Right lobe of liver (tissue), 6 donors: Measurements from ENCODE around the gene TEX36. TPM values are rescaled to one million over a fixed set of nuclear protein-coding genes. Genes with fewer than 3 reads are reported as not detected.
"Not testable (repeated sequence)": the region's sequence is repeated elsewhere in the genome, so short reads cannot be mapped to it uniquely, and the experiment has no call there.

Experiments used
- ATAC-seq, 4 donors: fragments of 200-7000 bp; cut with Tn5 transposase; one replicate each; pipeline ENCODE4 v1.9.1; 2020; ENCODE audit warnings: mild to moderate bottlenecking in 4 of 4, moderate library complexity in 4 of 4
- DNase-seq, 3 donors: peaks; one replicate each; pipeline ENCODE4 v3.0.0-alpha.2; 2020
- H3K27ac ChIP-seq, 3 donors: fragments of 200-600 bp; one replicate each; pipeline ENCODE4 v1.8.0; 2022
- H3K27me3 ChIP-seq, 2 donors: fragments of 200-600 bp; one replicate each; pipeline ENCODE4 v1.8.0; 2022
- H3K36me3 ChIP-seq, 4 donors: fragments of 200-600 bp; sonication (generic) in 1 of 4; one replicate each; pipeline versions ENCODE4 v1.5.1 to v1.8.0; 2017 to 2022; ENCODE audit warnings: control low read depth in 1 of 4
- H3K4me1 ChIP-seq, 4 donors: fragments of 200-600 bp; sonication (generic) in 1 of 4; one replicate each; pipeline versions ENCODE4 v1.5.1 to v1.8.0; 2017 to 2022; ENCODE audit warnings: control low read depth in 1 of 4
- H3K4me3 ChIP-seq, 3 donors: fragments of 200-600 bp; one replicate each; pipeline ENCODE4 v1.8.0; 2022
- H3K9me3 ChIP-seq, 4 donors: fragments of 200-600 bp; sonication (generic) in 1 of 4; one replicate each; pipeline versions ENCODE4 v1.5.1 to v1.8.0; 2017 to 2022; ENCODE audit warnings: control low read depth in 1 of 4
- POLR2A ChIP-seq: fragments of 450-650 bp; IDR thresholded peaks from one replicate; pipeline ENCODE4 v1.6.1; 2017; ENCODE audit warnings: antibody characterized with exemption, mild to moderate bottlenecking
- WGBS: methylation state at CpG from one replicate; pipeline ENCODE4 v1.1.6; 2018; ENCODE audit warnings: low coverage, low lambda C conversion rate; ENCODE audit not compliant: insufficient coverage; ENCODE audit errors: missing lambda C conversion rate; 5-methylcytosine and 5-hydroxymethylcytosine counted together
- intact Hi-C, 2 donors: fragments of 100-400 bp; cut with DNase I; formaldehyde crosslinking; loops; one replicate each; pipeline versions ENCODE4 v1.11.2 to v1.14.1; 2022
- total RNA-seq, 6 experiments: library from RNA; depleted of rRNA in 2 of 6; stranded (reverse); fragments of >200 nt in 2 of 6; fragmentation: NEBNext Ultra II Directional in 3 of 6; extraction: Animal tissue kit (Norgen Biotek cat#: 25700) in 3 of 6; gene quantifications; one replicate each; pipeline versions ENCODE4 v1.1.0 to v1.2.4, GENCODE V29; 2016 to 2023
- TF ChIP-seq, protein P1 (sequence below), 4 donors: fragments of 200-600 bp in 3 of 4; fragments of 450-650 bp in 1 of 4; IDR thresholded peaks; one replicate each; pipeline versions ENCODE4 v1.5.1 to v1.8.0; 2016 to 2022; ENCODE audit warnings: antibody characterized with exemption in 4 of 4, mild to moderate bottlenecking in 2 of 4
- donor health status: DM: no; HTN: yes; CAD: no.
- donor health status: DM: no; HTN: no; CAD: no.
- donor health status: DM: no; HTN: no; CAD: no.
- donor health status: DM: no; HTN: yes; CAD: no.
- donor health status: DM: no; HTN: yes; CAD: no.

The TEX36 gene
- total RNA-seq, 6 experiments from 2014 or later: not detected

DNA sequence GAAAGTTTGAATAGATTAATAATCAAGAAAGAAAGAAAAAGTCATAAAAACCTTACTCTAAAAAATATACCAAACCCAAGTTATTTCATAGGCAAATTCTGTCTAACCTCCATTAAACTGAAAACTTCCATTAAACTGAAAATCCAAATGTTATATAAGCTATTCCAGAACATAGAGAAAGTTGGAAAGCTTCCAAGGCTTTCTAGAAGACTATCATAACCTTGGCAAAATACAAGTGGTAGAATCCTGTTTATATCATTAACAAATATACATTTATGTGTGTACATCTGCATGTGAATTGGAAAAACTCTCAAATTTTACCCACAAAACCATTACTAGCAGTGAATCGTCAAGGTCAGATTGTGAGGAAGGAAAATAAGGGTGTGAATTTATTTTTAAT is 23.9 kb downstream of the TEX36 start:
- WGBS: 78% methylated on average over 1 of the region's 1 CpG
- H3K4me1 ChIP-seq: no peaks in the 10 kb centered on the region
- intact Hi-C loops: no loop called here
- no peak overlapping the region for H3K27ac ChIP-seq
- H3K36me3 ChIP-seq: no peaks in the 10 kb centered on the region
- no peak for ATAC-seq
- TF ChIP-seq, protein P1, sequence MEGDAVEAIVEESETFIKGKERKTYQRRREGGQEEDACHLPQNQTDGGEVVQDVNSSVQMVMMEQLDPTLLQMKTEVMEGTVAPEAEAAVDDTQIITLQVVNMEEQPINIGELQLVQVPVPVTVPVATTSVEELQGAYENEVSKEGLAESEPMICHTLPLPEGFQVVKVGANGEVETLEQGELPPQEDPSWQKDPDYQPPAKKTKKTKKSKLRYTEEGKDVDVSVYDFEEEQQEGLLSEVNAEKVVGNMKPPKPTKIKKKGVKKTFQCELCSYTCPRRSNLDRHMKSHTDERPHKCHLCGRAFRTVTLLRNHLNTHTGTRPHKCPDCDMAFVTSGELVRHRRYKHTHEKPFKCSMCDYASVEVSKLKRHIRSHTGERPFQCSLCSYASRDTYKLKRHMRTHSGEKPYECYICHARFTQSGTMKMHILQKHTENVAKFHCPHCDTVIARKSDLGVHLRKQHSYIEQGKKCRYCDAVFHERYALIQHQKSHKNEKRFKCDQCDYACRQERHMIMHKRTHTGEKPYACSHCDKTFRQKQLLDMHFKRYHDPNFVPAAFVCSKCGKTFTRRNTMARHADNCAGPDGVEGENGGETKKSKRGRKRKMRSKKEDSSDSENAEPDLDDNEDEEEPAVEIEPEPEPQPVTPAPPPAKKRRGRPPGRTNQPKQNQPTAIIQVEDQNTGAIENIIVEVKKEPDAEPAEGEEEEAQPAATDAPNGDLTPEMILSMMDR (IDR thresholded peaks at IDR 0.05): no peak
- no peaks in the 10 kb centered on the region for H3K9me3 ChIP-seq
- no peak for DNase-seq
- peaks cover 0 to 10% of the 10 kb centered on the region in 2 donors for H3K27me3 ChIP-seq
- no peak overlapping the region for H3K4me3 ChIP-seq

DNA sequence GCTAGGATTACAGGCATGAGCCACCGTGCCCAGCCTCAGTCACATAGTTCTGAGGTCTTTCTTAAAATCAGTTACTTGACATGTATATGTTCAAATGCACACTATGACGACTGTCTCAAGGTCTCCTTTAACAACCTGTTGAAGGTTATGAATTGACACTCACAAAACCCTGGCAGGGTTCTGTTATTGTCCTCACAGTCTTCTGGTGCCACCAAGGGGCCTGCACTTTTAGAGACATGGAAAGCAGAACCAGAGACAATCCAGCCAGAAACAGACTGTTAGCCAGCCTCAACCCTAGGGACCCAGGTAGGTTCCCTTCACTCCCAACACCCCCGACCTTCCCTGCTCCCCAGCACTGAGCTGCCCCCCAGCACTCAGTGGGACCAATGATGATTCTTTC is 26.4 kb downstream of the TEX36 start:
- H3K4me3 ChIP-seq: no peak overlapping the region
- H3K9me3 ChIP-seq: no peaks in the 10 kb centered on the region
- no peak for ATAC-seq
- H3K27me3 ChIP-seq: peaks cover 0 to 10% of the 10 kb centered on the region in 2 donors
- intact Hi-C loops: no loop called here
- no peak for DNase-seq
- H3K36me3 ChIP-seq: no peaks in the 10 kb centered on the region
- 49% methylated on average over 3 of the region's 3 CpGs for WGBS
- no peaks in the 10 kb centered on the region for H3K4me1 ChIP-seq
- no peak for TF ChIP-seq POLR2A
- TF ChIP-seq, protein P1 (IDR thresholded peaks at IDR 0.05): no peak
- no peak overlapping the region for H3K27ac ChIP-seq

DNA sequence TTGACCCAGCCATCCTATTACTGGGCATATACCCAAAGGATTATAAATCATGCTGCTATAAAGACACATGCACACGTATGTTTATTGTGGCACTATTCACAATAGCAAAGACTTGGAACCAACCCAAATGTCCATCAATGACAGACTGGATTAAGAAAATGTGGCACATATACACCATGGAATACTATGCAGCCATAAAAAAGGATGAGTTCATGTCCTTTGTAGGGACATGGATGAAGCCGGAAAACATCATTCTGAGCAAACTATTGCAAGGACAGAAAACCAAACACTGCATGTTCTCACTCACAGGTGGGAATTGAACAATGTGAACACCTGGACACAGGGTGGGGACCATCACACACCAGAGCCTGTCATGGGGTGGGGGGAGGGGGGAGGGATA is 29.9 kb downstream of the TEX36 start:
- H3K27me3 ChIP-seq, ATAC-seq, intact Hi-C loops, H3K36me3 ChIP-seq, H3K27ac ChIP-seq, H3K9me3 ChIP-seq, DNase-seq, H3K4me3 ChIP-seq, H3K4me1 ChIP-seq: not testable (repeated sequence)
- 80% methylated on average over 1 of the region's 2 CpGs for WGBS

DNA sequence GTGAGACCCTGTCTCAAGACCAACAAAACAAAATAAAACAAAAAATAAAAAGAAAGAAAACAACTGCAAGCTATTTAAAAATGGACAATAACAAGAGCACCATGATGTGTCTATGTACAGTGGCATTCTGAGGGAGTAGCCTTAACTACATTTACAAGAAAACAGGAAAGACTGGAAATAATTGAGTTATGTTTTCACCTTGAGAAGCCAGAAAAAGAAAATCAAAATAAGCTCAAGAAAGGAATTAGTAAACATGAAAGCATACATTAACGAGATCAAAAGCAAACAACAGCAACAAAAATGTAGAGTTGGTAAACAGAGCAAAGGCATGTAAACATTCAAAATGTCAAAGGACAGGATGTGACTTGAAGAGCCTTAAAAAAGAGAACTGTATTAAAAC is 36.7 kb downstream of the TEX36 start:
- Histone ChIP-seq H3K9me3 (no peaks in the 10 kb centered on the region), H3K4me1 (no peaks in the 10 kb centered on the region), H3K4me3 (no peak overlapping the region), H3K27ac (no peak overlapping the region), H3K27me3 (no peaks in the 10 kb centered on the region), H3K36me3 (no peaks in the 10 kb centered on the region)
- TF ChIP-seq, protein P1 (IDR thresholded peaks at IDR 0.05): no peak
- no peak for TF ChIP-seq POLR2A
- WGBS: 14% methylated on average over 1 of the region's 1 CpG
- no peak for ATAC-seq
- intact Hi-C loops: no loop called here
- no peak for DNase-seq

DNA sequence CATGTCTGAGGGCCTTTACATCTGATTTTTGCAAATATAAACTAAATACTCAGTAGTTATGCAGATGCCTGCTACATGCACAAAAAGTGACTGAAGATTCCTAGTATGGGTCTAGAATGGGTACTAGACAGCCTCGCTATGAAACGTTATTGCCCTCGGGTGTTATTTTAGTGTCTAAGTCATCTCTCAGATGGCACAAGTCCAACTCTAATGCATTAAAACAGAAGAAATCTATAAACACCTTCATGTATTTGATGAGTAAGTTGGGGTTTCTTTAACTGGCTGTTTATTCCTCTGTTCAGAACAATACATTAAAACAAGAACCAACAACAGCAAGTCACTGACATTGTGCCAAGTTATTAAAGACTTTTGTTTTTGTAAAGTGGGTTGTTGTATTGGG is 41.6 kb downstream of the TEX36 start:
- ATAC-seq: no peak
- DNase-seq: no peak

More for the DNA sequence above, 41.6 kb downstream of the TEX36 start:
- 51% methylated on average over 3 of the region's 3 CpGs for WGBS
- intact Hi-C loops: no loop called here
- H3K27me3 ChIP-seq: no peaks in the 10 kb centered on the region
- no peaks in the 10 kb centered on the region for H3K36me3 ChIP-seq
- no peak for TF ChIP-seq POLR2A
- TF ChIP-seq, protein P1 (IDR thresholded peaks at IDR 0.05): no peak
- H3K4me3 ChIP-seq: no peak overlapping the region
- H3K9me3 ChIP-seq: no peaks in the 10 kb centered on the region
- no peak overlapping the region for H3K27ac ChIP-seq
- H3K4me1 ChIP-seq: no peaks in the 10 kb centered on the region
